Transverse colon (tissue), 4 donors: ENCODE data around the gene PRSS48. TPM values are rescaled to one million over a fixed set of nuclear protein-coding genes. Genes with fewer than 3 reads are reported as not detected.
"Not testable (repeated sequence)": the region's sequence is repeated elsewhere in the genome, so short reads cannot be mapped to it uniquely, and the experiment has no call there.

ENCODE experiments used
- DNase-seq: peaks from one replicate; pipeline ENCODE4 v3.0.0-alpha.2; 2019
- H3K27ac ChIP-seq, 4 donors: fragments of 200-600 bp; sonication (generic); 2 replicates each; pipeline ENCODE4 v1.5.1; 2016 to 2018; ENCODE audit warnings: inconsistent platforms in 4 of 4
- H3K27me3 ChIP-seq: fragments of 200-600 bp; sonication (generic); 2 replicates; pipeline ENCODE4 v1.5.1; 2017; ENCODE audit warnings: inconsistent platforms
- H3K36me3 ChIP-seq, 4 donors: fragments of 200-600 bp; sonication (generic); 2 replicates each; pipeline ENCODE4 v1.5.1; 2017 to 2019; ENCODE audit warnings: inconsistent platforms in 4 of 4
- H3K4me1 ChIP-seq, 4 donors: fragments of 200-600 bp; sonication (generic); 2 replicates each; pipeline ENCODE4 v1.5.1; 2017 to 2020; ENCODE audit warnings: inconsistent platforms in 4 of 4
- H3K4me3 ChIP-seq, 4 donors: fragments of 200-600 bp; sonication (generic); 1 replicate in 1 of 4; 2 replicates in 3 of 4; pipeline versions ENCODE4 v1.5.1 to v1.6.1; 2017 to 2019; ENCODE audit warnings: inconsistent platforms in 4 of 4
- H3K9me3 ChIP-seq, 2 donors: fragments of 200-600 bp; sonication (generic); 2 replicates each; pipeline ENCODE4 v1.5.1; 2017 to 2019; ENCODE audit warnings: inconsistent platforms in 2 of 2
- CTCF ChIP-seq, 5 experiments: fragments of 200-600 bp in 3 of 5; fragments of 450-650 bp in 2 of 5; sonication (generic) in 3 of 5; IDR thresholded peaks; 1 replicate in 2 of 5; 2 replicates in 3 of 5; pipeline ENCODE4 v1.5.1; 2016 to 2017; ENCODE audit warnings: antibody characterized with exemption in 5 of 5, inconsistent platforms in 3 of 5, mild to moderate bottlenecking in 2 of 5, moderate library complexity in 1 of 5
- EP300 ChIP-seq: sonication (generic); formaldehyde crosslinking; IDR thresholded peaks from one replicate; pipeline ENCODE4 v1.6.1; 2017; ENCODE audit warnings: antibody characterized with exemption, low read depth
- POLR2A ChIP-seq: fragments of 450-650 bp; IDR thresholded peaks from one replicate; pipeline ENCODE4 v1.6.1; 2016; ENCODE audit warnings: antibody characterized with exemption, mild to moderate bottlenecking, moderate library complexity
- POLR2AphosphoS5 ChIP-seq, 3 donors: sonication (generic); formaldehyde crosslinking; IDR thresholded peaks; one replicate each; pipeline ENCODE4 v1.6.1; 2016; ENCODE audit warnings: antibody characterized with exemption in 3 of 3
- WGBS, 2 donors: methylation state at CpG; one replicate each; pipeline ENCODE4 v1.1.5; 2018; ENCODE audit warnings: low coverage in 1 of 2; 5-methylcytosine and 5-hydroxymethylcytosine counted together
- in situ Hi-C, 4 donors: fragments of 200-750 bp; cut with MboI; loops; one replicate each; pipeline versions ENCODE4 v1.15.0 to v1.15.1; 2017; ENCODE audit warnings: low sequenced_read_pairs in 3 of 4, low pct_ligation_motif_present in 1 of 4, low pct_unique_long_range_greater_than_20kb in 1 of 4
- intact Hi-C: fragments of 100-400 bp; cut with DNase I; formaldehyde crosslinking; loops from one replicate; pipeline ENCODE4 v1.15.1; 2023; ENCODE audit warnings: low total_unique reads
- total RNA-seq, 4 donors: library from RNA; depleted of rRNA; stranded (reverse); fragments of >200 nt; gene quantifications; one replicate each; pipeline ENCODE4 v1.1.0, GENCODE V29; 2016

Gene PRSS48
- total RNA-seq, 4 donors from 2014 or later: not detected

- H3K9me3 ChIP-seq: no peaks in the 10 kb centered on the region
- intact Hi-C loops (loop anchor here (10.0 kb wide), 1 partner anchor 1455 kb away; the partner anchor contains the start of genes ARFIP1 and TIGD4), in situ Hi-C loops (no loop called here)
- H3K27me3 ChIP-seq: no peaks in the 10 kb centered on the region
- H3K36me3 ChIP-seq: no peaks in the 10 kb centered on the region
- H3K4me1 ChIP-seq: peaks cover 19 to 76% (median 52%) of the 10 kb centered on the region in 4 donors
- no peak for DNase-seq
- TF ChIP-seq CTCF (IDR thresholded peaks at IDR 0.05): no peak
- no peak for TF ChIP-seq POLR2A
- TF ChIP-seq EP300: no peak
- no peak for TF ChIP-seq POLR2AphosphoS5 (IDR thresholded peaks at IDR 0.05)
- WGBS, 2 donors: 78 to 79% methylated on average over 1 of the region's 1 CpG
- no peak overlapping the region for H3K4me3 ChIP-seq
- no peak overlapping the region for H3K27ac ChIP-seq
These were observed 42.5 kb downstream of the PRSS48 start for GRCh38 chr4:151319490-151319889.

- H3K27me3 ChIP-seq: no peaks in the 10 kb centered on the region
- WGBS, 2 donors: 65% methylated on average over 1 of the region's 1 CpG; no CpG with 5 or more reads in 1 of the 2 donors
- DNase-seq: no peak
- H3K9me3 ChIP-seq: no peaks in the 10 kb centered on the region
- H3K27ac ChIP-seq: peak overlapping the region; percentile 97 to 99 (median 98)
- H3K4me3 ChIP-seq: no peak overlapping the region
- intact Hi-C loops (no loop called here), in situ Hi-C loops (no loop called here)
- peaks cover 12 to 62% (median 41%) of the 10 kb centered on the region in 4 donors for H3K4me1 ChIP-seq
- no peaks in the 10 kb centered on the region for H3K36me3 ChIP-seq
- TF ChIP-seq CTCF (IDR thresholded peaks at IDR 0.05) (no peak), POLR2AphosphoS5 (IDR thresholded peaks at IDR 0.05) (no peak), POLR2A (no peak), EP300 (no peak)
These were observed 44.6 kb downstream of the PRSS48 start for GRCh38 chr4:151321586-151321985.

GRCh38 chr4:151322161-151322560 is 45.2 kb downstream of the PRSS48 start:
- H3K36me3 ChIP-seq, H3K9me3 ChIP-seq, DNase-seq, H3K4me3 ChIP-seq, intact Hi-C loops, H3K27me3 ChIP-seq, in situ Hi-C loops: not testable (repeated sequence)
- H3K4me1 ChIP-seq: peaks cover 12 to 62% (median 40%) of the 10 kb centered on the region in 4 donors
- H3K27ac ChIP-seq: peak overlapping the region; percentile 97 to 99 (median 98)
- 35 to 60% methylated on average over 1 to 4 of the region's 4 CpGs for WGBS, 2 donors

- H3K9me3 ChIP-seq: no peaks in the 10 kb centered on the region
- DNase-seq: no peak
- no peaks in the 10 kb centered on the region for H3K27me3 ChIP-seq
- H3K36me3 ChIP-seq: no peaks in the 10 kb centered on the region
- H3K4me3 ChIP-seq: peak overlapping the region in 1 of 4 donors; percentile 76
- H3K4me1 ChIP-seq: peaks cover 12 to 59% (median 37%) of the 10 kb centered on the region in 4 donors
- in situ Hi-C loops (no loop called here), intact Hi-C loops (no loop called here)
- H3K27ac ChIP-seq: peak overlapping the region; percentile 97 to 99 (median 98)
- TF ChIP-seq POLR2AphosphoS5 (IDR thresholded peaks at IDR 0.05): no peak
- TF ChIP-seq CTCF (IDR thresholded peaks at IDR 0.05): no peak
These were observed 45.6 kb downstream of the PRSS48 start for GRCh38 chr4:151322570-151322969.

- Histone ChIP-seq H3K27me3 (no peaks in the 10 kb centered on the region), H3K4me1 (peaks cover 12 to 59% (median 38%) of the 10 kb centered on the region in 4 donors), H3K27ac (peak overlapping the region; percentile 97 to 99 (median 98)), H3K4me3 (peak overlapping the region in 3 of 4 donors; percentile 76 to 96 (median 77)), H3K9me3 (no peaks in the 10 kb centered on the region), H3K36me3 (no peaks in the 10 kb centered on the region)
- TF ChIP-seq EP300 (no peak), POLR2AphosphoS5 (IDR thresholded peaks at IDR 0.05) (no peak), POLR2A (no peak), CTCF (IDR thresholded peaks at IDR 0.05) (no peak)
- intact Hi-C loops (no loop called here), in situ Hi-C loops (no loop called here)
- 43 to 68% methylated on average over 1 of the region's 1 CpG for WGBS, 2 donors
- no peak for DNase-seq
These were observed 46.7 kb downstream of the PRSS48 start for GRCh38 chr4:151323667-151324066.
